Measurements from ENCODE around the gene FAM227B.

FAM227B gene

GRCh38 chr15:49605588-49605987 lies 15.0 kb downstream of the FAM227B start:
- TF ChIP-seq CTCF (IDR thresholded peaks at IDR 0.05) = no peak

- no peak for TF ChIP-seq CTCF (IDR thresholded peaks at IDR 0.05)
Observed at GRCh38 chr15:49604625-49605409, 15.8 kb downstream of the FAM227B start.

GRCh38 chr15:49589030-49589429 lies 31.6 kb downstream of the FAM227B start:
- no peak for TF ChIP-seq CTCF (IDR thresholded peaks at IDR 0.05)

DNA sequence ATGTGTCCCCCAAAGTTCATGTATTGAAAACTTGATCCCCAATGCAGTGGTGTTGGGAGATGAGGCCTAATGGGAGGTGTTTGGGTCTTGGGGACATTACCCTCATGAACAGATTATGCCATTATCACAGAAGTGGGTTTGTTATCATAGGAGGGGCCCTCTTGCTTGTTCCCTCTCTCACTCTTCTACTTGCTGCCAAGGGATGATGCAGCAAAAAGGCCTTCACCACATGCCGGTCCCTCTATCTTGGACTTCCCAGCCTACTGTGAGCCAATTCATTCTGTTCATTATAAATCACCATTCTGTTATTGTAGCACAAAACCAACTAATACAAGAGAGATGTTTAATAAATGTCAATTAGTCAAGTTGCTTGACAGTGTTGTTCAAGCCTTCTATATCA lies 47.2 kb downstream of the FAM227B start:
- TF ChIP-seq CTCF (IDR thresholded peaks at IDR 0.05) = no peak

DNA sequence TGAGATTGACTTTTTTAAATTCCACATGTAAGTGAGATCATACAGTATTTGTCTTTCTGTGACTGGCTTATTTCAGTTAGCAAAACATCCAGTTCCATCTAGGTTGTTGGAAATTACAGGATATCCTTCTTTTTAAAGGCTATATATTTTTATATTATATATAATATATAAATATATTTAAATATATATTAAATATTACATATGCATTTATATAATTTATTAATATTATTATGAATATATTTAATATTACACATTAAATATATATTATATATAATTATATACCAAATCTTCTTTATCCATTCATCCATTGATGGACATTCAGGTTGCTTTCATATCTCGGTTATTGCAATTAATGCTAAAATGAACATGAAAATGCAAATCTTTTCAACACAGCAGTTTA lies 49.9 kb downstream of the FAM227B start:
- no peak for TF ChIP-seq CTCF (IDR thresholded peaks at IDR 0.05)

- TF ChIP-seq CTCF (IDR thresholded peaks at IDR 0.05) = no peak
Observed at GRCh38 chr15:49570174-49570573, 50.4 kb downstream of the FAM227B start.

DNA sequence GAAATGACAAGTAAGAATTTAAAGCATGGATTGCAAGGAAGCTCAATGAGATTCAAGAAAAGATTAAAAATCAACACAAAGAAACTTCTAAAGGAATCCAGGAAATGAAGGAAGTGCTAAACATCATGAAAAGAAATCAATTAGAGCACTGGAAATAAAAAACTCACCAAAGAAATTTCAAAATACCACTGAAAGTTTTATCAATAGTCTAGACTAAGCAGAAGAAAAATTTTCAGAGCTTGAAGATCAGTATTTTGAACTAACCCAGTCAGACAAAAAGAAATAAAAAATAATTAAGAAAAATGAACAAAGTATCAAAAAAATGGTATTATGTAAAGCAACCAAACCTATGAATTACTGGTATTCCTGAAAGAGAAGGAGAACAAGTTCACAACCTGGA lies 60.6 kb downstream of the FAM227B start:
- no peak for TF ChIP-seq CTCF (IDR thresholded peaks at IDR 0.05)

DNA sequence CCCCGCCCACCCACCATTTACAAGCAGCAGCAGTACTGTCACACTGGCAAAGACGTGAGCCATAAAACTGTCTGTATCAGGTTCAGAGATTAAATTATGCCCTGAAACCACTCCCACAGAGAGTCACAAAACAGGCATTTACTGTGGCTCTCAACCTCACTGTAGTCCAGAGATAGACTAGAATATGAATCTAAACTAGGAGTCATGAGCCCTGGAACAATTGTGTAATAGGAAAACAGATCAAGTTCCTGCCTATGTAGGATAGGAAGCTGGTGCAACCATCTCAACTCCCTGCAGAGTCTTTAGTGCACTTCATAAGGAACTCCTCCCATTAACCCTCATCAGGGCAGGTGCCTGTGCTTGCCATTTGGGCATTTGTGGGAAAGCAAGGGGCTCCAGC lies 61.7 kb downstream of the FAM227B start:
- no peak for TF ChIP-seq CTCF (IDR thresholded peaks at IDR 0.05)
